NCI-H1436 (cell line): ENCODE results near the gene GREB1L.
"Not testable (repeated sequence)": the region's sequence is repeated elsewhere in the genome, so short reads cannot be mapped to it uniquely, and the experiment has no call there.

ENCODE experiments used
- DNase-seq: peaks from one replicate; lab custom pipeline; 2025; lab: John Stamatoyannopoulos, UW

GREB1L gene

GRCh38 chr18:21366896-21367295 lies 124.9 kb downstream of the GREB1L start:
- no peak for DNase-seq

GRCh38 chr18:21369146-21369545 lies 127.1 kb downstream of the GREB1L start:
- DNase-seq = no peak

GRCh38 chr18:21369597-21369996 lies 127.6 kb downstream of the GREB1L start:
- not testable (repeated sequence) for DNase-seq

- no peak for DNase-seq
Observed at GRCh38 chr18:21383031-21383430, 141.0 kb downstream of the GREB1L start.

- no peak for DNase-seq
Observed at GRCh38 chr18:21386523-21387240, 144.7 kb downstream of the GREB1L start.

- DNase-seq = no peak
Observed at GRCh38 chr18:21387886-21388285, 145.9 kb downstream of the GREB1L start.

GRCh38 chr18:21389283-21389682 lies 147.3 kb downstream of the GREB1L start:
- DNase-seq = no peak

GRCh38 chr18:21389903-21390302 lies 147.9 kb downstream of the GREB1L start:
- DNase-seq = no peak

GRCh38 chr18:21391074-21391673 lies 149.1 kb downstream of the GREB1L start:
- no peak for DNase-seq

GRCh38 chr18:21393986-21394385 lies 152.0 kb downstream of the GREB1L start:
- DNase-seq = no peak

- DNase-seq = no peak
Observed at GRCh38 chr18:21398121-21398520, 156.1 kb downstream of the GREB1L start.

- DNase-seq = no peak
Observed at GRCh38 chr18:21402272-21402671, 160.2 kb downstream of the GREB1L start.

- DNase-seq = no peak
Observed at GRCh38 chr18:21404426-21404825, 162.4 kb downstream of the GREB1L start.

- no peak for DNase-seq
Observed at GRCh38 chr18:21406116-21406515, 164.1 kb downstream of the GREB1L start.

- DNase-seq = no peak
Observed at GRCh38 chr18:21408681-21409080, 166.6 kb downstream of the GREB1L start.

GRCh38 chr18:21433436-21433835 lies 191.4 kb downstream of the GREB1L start:
- no peak for DNase-seq

- DNase-seq = no peak
Observed at GRCh38 chr18:21439431-21439846, 197.4 kb downstream of the GREB1L start.

GRCh38 chr18:21441670-21442069 lies 199.6 kb downstream of the GREB1L start:
- no peak for DNase-seq

- no peak for DNase-seq
Observed at GRCh38 chr18:21443776-21444464, 201.9 kb downstream of the GREB1L start.

GRCh38 chr18:21444465-21445212 lies 202.6 kb downstream of the GREB1L start:
- peak; percentile 8 for DNase-seq

GRCh38 chr18:21448299-21448698 lies 206.3 kb downstream of the GREB1L start:
- DNase-seq = no peak
